ENCODE results near the gene ANKRD12. TPM values are rescaled to one million over a fixed set of nuclear protein-coding genes. Genes with fewer than 3 reads are reported as not detected.

The ANKRD12 gene
- total and polyA plus RNA-seq, 4 donors = 10.2 to 108 (median 50.0) TPM

- Histone ChIP-seq H3K36me3 (ENCODE audit: control insufficient read depth in 4 of 4, insufficient read depth in 4 of 4, low read length in 4 of 4) (peaks cover 0 to 15% (median 12%) of the 10 kb centered on the region in 4 donors), H3K27ac (ENCODE audit: low read depth in 1 of 2, low read length in 1 of 2) (no peak overlapping the region), H3K27me3 (ENCODE audit: control insufficient read depth in 3 of 3, insufficient read depth in 3 of 3, low read length in 2 of 3) (no peaks in the 10 kb centered on the region), H3K9ac (ENCODE audit: insufficient read depth in 1 of 2, low read length in 2 of 2) (no peak overlapping the region), H3K4me3 (no peak overlapping the region), H3K9me3 (ENCODE audit: control insufficient read depth in 4 of 4, insufficient read depth in 3 of 4, low read length in 3 of 4) (no peaks in the 10 kb centered on the region), H3K4me1 (ENCODE audit: control insufficient read depth in 5 of 5, insufficient read depth in 5 of 5, low read length in 5 of 5) (no peaks in the 10 kb centered on the region)
- TF ChIP-seq, protein P1, sequence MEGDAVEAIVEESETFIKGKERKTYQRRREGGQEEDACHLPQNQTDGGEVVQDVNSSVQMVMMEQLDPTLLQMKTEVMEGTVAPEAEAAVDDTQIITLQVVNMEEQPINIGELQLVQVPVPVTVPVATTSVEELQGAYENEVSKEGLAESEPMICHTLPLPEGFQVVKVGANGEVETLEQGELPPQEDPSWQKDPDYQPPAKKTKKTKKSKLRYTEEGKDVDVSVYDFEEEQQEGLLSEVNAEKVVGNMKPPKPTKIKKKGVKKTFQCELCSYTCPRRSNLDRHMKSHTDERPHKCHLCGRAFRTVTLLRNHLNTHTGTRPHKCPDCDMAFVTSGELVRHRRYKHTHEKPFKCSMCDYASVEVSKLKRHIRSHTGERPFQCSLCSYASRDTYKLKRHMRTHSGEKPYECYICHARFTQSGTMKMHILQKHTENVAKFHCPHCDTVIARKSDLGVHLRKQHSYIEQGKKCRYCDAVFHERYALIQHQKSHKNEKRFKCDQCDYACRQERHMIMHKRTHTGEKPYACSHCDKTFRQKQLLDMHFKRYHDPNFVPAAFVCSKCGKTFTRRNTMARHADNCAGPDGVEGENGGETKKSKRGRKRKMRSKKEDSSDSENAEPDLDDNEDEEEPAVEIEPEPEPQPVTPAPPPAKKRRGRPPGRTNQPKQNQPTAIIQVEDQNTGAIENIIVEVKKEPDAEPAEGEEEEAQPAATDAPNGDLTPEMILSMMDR (IDR thresholded peaks at IDR 0.05; ENCODE audit: control extremely low read depth, extremely low read depth) = no peak
- 77 to 78% methylated on average over 2 of the region's 2 CpGs for WGBS, 2 donors
- ATAC-seq (ENCODE audit: insufficient read depth, low FRiP score) (no peak), DNase-seq (no peak)
These were observed 74.4 kb downstream of the ANKRD12 start for GRCh38 chr18:9210966-9211365.

DNA sequence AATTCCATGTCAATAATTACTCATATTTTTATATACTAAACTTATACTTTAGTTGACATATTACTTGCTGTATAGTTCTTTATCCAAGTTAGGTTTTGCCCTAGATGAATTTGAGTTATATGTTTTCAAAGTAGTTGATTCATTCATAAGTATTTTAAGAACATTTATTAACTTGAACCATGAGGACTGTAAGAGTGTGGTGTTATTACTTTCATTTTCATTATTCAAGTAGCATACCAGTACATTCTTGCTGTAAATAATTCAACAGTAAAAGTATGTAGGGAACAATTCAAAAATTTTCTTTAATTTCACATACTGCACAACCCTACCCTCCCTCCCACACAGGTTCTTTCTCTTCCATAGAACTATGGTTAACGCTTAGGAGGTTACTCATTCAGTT, 75.4 kb downstream of the ANKRD12 start:
- ATAC-seq (ENCODE audit: insufficient read depth, low FRiP score) (no peak), DNase-seq (no peak)
- peaks cover 1 to 20% (median 12%) of the 10 kb centered on the region in 4 donors for H3K36me3 ChIP-seq (ENCODE audit: control insufficient read depth in 4 of 4, insufficient read depth in 4 of 4, low read length in 4 of 4)
- no peaks in the 10 kb centered on the region for H3K9me3 ChIP-seq (ENCODE audit: control insufficient read depth in 4 of 4, insufficient read depth in 3 of 4, low read length in 3 of 4)
- TF ChIP-seq, protein P1 (IDR thresholded peaks at IDR 0.05; ENCODE audit: control extremely low read depth, extremely low read depth) = no peak
- 94% methylated on average over 1 of the region's 1 CpG for WGBS, 2 donors
- no peaks in the 10 kb centered on the region for H3K27me3 ChIP-seq (ENCODE audit: control insufficient read depth in 3 of 3, insufficient read depth in 3 of 3, low read length in 2 of 3)
- H3K27ac ChIP-seq (ENCODE audit: low read depth in 1 of 2, low read length in 1 of 2) = no peak overlapping the region
- H3K4me3 ChIP-seq = no peak overlapping the region
- no peaks in the 10 kb centered on the region for H3K4me1 ChIP-seq (ENCODE audit: control insufficient read depth in 5 of 5, insufficient read depth in 5 of 5, low read length in 5 of 5)
- no peak overlapping the region for H3K9ac ChIP-seq (ENCODE audit: insufficient read depth in 1 of 2, low read length in 2 of 2)

GRCh38 chr18:9215221-9215933, 78.8 kb downstream of the ANKRD12 start:
- Histone ChIP-seq H3K4me1 (ENCODE audit: control insufficient read depth in 5 of 5, insufficient read depth in 5 of 5, low read length in 5 of 5) (no peaks in the 10 kb centered on the region), H3K9me3 (ENCODE audit: control insufficient read depth in 4 of 4, insufficient read depth in 3 of 4, low read length in 3 of 4) (no peaks in the 10 kb centered on the region), H3K36me3 (ENCODE audit: control insufficient read depth in 4 of 4, insufficient read depth in 4 of 4, low read length in 4 of 4) (peaks cover 3 to 22% (median 18%) of the 10 kb centered on the region in 4 donors), H3K27me3 (ENCODE audit: control insufficient read depth in 3 of 3, insufficient read depth in 3 of 3, low read length in 2 of 3) (no peaks in the 10 kb centered on the region), H3K9ac (ENCODE audit: insufficient read depth in 1 of 2, low read length in 2 of 2) (no peak overlapping the region), H3K4me3 (no peak overlapping the region), H3K27ac (ENCODE audit: low read depth in 1 of 2, low read length in 1 of 2) (no peak overlapping the region)
- 65 to 73% methylated on average over 6 of the region's 6 CpGs for WGBS, 2 donors
- ATAC-seq (ENCODE audit: insufficient read depth, low FRiP score) = no peak
- TF ChIP-seq, protein P1 (IDR thresholded peaks at IDR 0.05; ENCODE audit: control extremely low read depth, extremely low read depth) = no peak
- DNase-seq = no peak
